Measurements from ENCODE around the gene SEMA4A.

SEMA4A gene

DNA sequence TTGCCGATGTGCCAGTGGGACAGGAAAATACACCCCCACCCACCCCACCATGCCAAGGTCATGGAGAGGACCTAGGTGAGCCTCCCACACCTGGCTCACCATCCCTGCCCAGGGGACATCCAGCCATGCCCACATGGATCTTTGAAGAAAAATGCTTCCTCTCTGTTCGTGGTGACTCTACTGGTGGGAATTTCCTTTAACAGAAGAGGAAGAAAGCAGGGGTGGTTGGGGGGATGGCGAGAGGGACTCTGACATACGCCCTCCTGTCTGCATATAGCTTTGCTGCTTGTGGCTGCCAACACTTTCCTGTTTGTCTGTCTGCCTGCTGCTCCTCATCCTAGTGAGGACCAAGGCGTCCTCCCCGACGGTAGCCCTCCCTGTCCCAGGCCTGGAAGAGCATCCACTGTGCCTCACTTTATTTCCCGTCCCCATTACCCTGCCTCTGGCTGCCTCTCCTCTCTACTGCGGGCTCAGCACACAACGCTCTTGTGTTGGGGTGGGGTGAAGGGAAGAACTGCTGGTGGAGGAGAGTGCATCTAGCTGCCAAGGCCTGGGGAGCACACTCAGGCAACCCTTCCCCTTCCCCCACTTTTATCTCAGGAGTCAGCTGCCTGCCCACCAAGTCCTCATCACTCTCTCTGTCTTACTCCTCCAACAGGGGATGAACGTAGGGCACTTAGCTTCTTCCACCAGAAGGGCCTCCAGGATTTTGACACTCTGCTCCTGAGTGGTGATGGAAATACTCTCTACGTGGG is 2.5 kb downstream of the SEMA4A start:
- H3K27ac ChIP-seq (ENCODE audit: low read depth, low read length): peak overlapping the region; percentile 96
- H3F3A ChIP-seq (ENCODE audit: control insufficient read depth, insufficient read depth): peaks cover 3% of the 10 kb centered on the region
- peaks cover 35% of the 10 kb centered on the region for H3K79me2 ChIP-seq (ENCODE audit: control insufficient read depth, low read length)
- H3K4me3 ChIP-seq (ENCODE audit: low read length): peak overlapping the region; percentile 73
- no peaks in the 10 kb centered on the region for H3K27me3 ChIP-seq (ENCODE audit: control insufficient read depth, low read length)
- H3K4me1 ChIP-seq (ENCODE audit: control insufficient read depth, low read length): peaks cover 85% of the 10 kb centered on the region
- no peaks in the 10 kb centered on the region for H4K20me1 ChIP-seq (ENCODE audit: control insufficient read depth, insufficient read depth, low read depth, low read length)
- no peaks in the 10 kb centered on the region for H3K9me3 ChIP-seq (ENCODE audit: control insufficient read depth, insufficient read depth, low read length)
- TF ChIP-seq EZH2phosphoT487 (IDR thresholded peaks at IDR 0.05; ENCODE audit: borderline replicate concordance, low read length): no peak
- TF ChIP-seq, protein P1, sequence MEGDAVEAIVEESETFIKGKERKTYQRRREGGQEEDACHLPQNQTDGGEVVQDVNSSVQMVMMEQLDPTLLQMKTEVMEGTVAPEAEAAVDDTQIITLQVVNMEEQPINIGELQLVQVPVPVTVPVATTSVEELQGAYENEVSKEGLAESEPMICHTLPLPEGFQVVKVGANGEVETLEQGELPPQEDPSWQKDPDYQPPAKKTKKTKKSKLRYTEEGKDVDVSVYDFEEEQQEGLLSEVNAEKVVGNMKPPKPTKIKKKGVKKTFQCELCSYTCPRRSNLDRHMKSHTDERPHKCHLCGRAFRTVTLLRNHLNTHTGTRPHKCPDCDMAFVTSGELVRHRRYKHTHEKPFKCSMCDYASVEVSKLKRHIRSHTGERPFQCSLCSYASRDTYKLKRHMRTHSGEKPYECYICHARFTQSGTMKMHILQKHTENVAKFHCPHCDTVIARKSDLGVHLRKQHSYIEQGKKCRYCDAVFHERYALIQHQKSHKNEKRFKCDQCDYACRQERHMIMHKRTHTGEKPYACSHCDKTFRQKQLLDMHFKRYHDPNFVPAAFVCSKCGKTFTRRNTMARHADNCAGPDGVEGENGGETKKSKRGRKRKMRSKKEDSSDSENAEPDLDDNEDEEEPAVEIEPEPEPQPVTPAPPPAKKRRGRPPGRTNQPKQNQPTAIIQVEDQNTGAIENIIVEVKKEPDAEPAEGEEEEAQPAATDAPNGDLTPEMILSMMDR (IDR thresholded peaks at IDR 0.05; ENCODE audit: low read depth, low read length, poor library complexity, severe bottlenecking): no peak
- H3K9me2 ChIP-seq (replicated peaks; ENCODE audit: control insufficient read depth, low read length): no peaks in the 10 kb centered on the region
- H3K4me2 ChIP-seq (ENCODE audit: low read length): peak overlapping the region; percentile 99
- H3K36me3 ChIP-seq (ENCODE audit: control insufficient read depth, low read length): peaks cover 48% of the 10 kb centered on the region

- Histone ChIP-seq H3F3A (ENCODE audit: control insufficient read depth, insufficient read depth) (no peaks in the 10 kb centered on the region), H3K9me3 (ENCODE audit: control insufficient read depth, insufficient read depth, low read length) (no peaks in the 10 kb centered on the region), H3K4me2 (ENCODE audit: low read length) (peak overlapping the region; percentile 99), H3K79me2 (ENCODE audit: control insufficient read depth, low read length) (peaks cover 26% of the 10 kb centered on the region), H3K27ac (ENCODE audit: low read depth, low read length) (peak overlapping the region; percentile 96), H3K27me3 (ENCODE audit: control insufficient read depth, low read length) (no peaks in the 10 kb centered on the region), H3K36me3 (ENCODE audit: control insufficient read depth, low read length) (peaks cover 57% of the 10 kb centered on the region), H4K20me1 (ENCODE audit: control insufficient read depth, insufficient read depth, low read depth, low read length) (no peaks in the 10 kb centered on the region), H3K4me3 (ENCODE audit: low read length) (peak overlapping the region; percentile 73), H3K4me1 (ENCODE audit: control insufficient read depth, low read length) (peaks cover 69% of the 10 kb centered on the region), H3K9me2 (replicated peaks; ENCODE audit: control insufficient read depth, low read length) (no peaks in the 10 kb centered on the region)
- TF ChIP-seq EZH2phosphoT487 (IDR thresholded peaks at IDR 0.05; ENCODE audit: borderline replicate concordance, low read length): no peak
- TF ChIP-seq, protein P1 (IDR thresholded peaks at IDR 0.05; ENCODE audit: low read depth, low read length, poor library complexity, severe bottlenecking): no peak
Observed at GRCh38 chr1:156157506-156157905, 4.1 kb downstream of the SEMA4A start.

GRCh38 chr1:156157966-156158365 is 4.6 kb downstream of the SEMA4A start:
- Histone ChIP-seq H3K4me3 (ENCODE audit: low read length) (peak overlapping the region; percentile 73), H4K20me1 (ENCODE audit: control insufficient read depth, insufficient read depth, low read depth, low read length) (no peaks in the 10 kb centered on the region), H3K36me3 (ENCODE audit: control insufficient read depth, low read length) (peaks cover 61% of the 10 kb centered on the region), H3K4me2 (ENCODE audit: low read length) (peak overlapping the region; percentile 99), H3K4me1 (ENCODE audit: control insufficient read depth, low read length) (peaks cover 65% of the 10 kb centered on the region), H3K79me2 (ENCODE audit: control insufficient read depth, low read length) (peaks cover 22% of the 10 kb centered on the region), H3F3A (ENCODE audit: control insufficient read depth, insufficient read depth) (no peaks in the 10 kb centered on the region), H3K27ac (ENCODE audit: low read depth, low read length) (peak overlapping the region; percentile 96), H3K9me3 (ENCODE audit: control insufficient read depth, insufficient read depth, low read length) (no peaks in the 10 kb centered on the region), H3K9me2 (replicated peaks; ENCODE audit: control insufficient read depth, low read length) (no peaks in the 10 kb centered on the region), H3K27me3 (ENCODE audit: control insufficient read depth, low read length) (no peaks in the 10 kb centered on the region)
- TF ChIP-seq, protein P1 (IDR thresholded peaks at IDR 0.05; ENCODE audit: low read depth, low read length, poor library complexity, severe bottlenecking): no peak
- TF ChIP-seq EZH2phosphoT487 (IDR thresholded peaks at IDR 0.05; ENCODE audit: borderline replicate concordance, low read length): no peak

Data from DOHH2 (cell line).